ENCODE measurements around the gene PGR. TPM values are rescaled to one million over a fixed set of nuclear protein-coding genes. Genes with fewer than 3 reads are reported as not detected.

Gene PGR
- total and polyA plus RNA-seq, 2 of the 8 experiments (the other 6 are each of a cell fraction or from before 2014, with no cell fraction given), result 0.03 to 0.35 TPM

- no peak for TF ChIP-seq CHD7 (IDR thresholded peaks at IDR 0.05; ENCODE audit: insufficient replicate concordance, low read length)
- no peak for TF ChIP-seq NANOG (IDR thresholded peaks at IDR 0.05; ENCODE audit: insufficient read depth, low read depth, low read length, poor library complexity, severe bottlenecking)
- TF ChIP-seq POLR2A (IDR thresholded peaks at IDR 0.05; ENCODE audit: control extremely low read depth in 1 of 2, low read depth in 2 of 2, low read length in 2 of 2), result no peak
Measured at GRCh38 chr11:101028644-101029043, 101.0 kb downstream of the PGR start (continued).
